Right atrium auricular region (tissue), 2 donors: ENCODE measurements around the gene TNS4. TPM values are rescaled to one million over a fixed set of nuclear protein-coding genes. Genes with fewer than 3 reads are reported as not detected.

Source experiments
- DNase-seq: peaks from one replicate; pipeline ENCODE4 v3.0.0-alpha.2; 2019; ENCODE audit warnings: low spot score
- H3K27ac ChIP-seq, 2 donors: fragments of 200-600 bp; sonication (generic); 1 replicate in 1 of 2; 2 replicates in 1 of 2; pipeline ENCODE4 v1.5.1; 2016 to 2019
- H3K27me3 ChIP-seq, 2 donors: fragments of 200-600 bp; sonication (generic); one replicate each; pipeline versions ENCODE4 v1.5.1 to v1.6.0; 2017 to 2019
- H3K36me3 ChIP-seq: fragments of 200-600 bp; sonication (generic); one replicate; pipeline ENCODE4 v1.5.1; 2016
- H3K4me1 ChIP-seq, 2 donors: fragments of 200-600 bp; sonication (generic); one replicate each; pipeline versions ENCODE4 v1.5.1 to v1.6.0; 2017 to 2019
- H3K4me3 ChIP-seq, 2 donors: fragments of 200-600 bp; sonication (generic); 1 replicate in 1 of 2; 2 replicates in 1 of 2; pipeline ENCODE4 v1.5.1; 2017 to 2019; ENCODE audit warnings: mild to moderate bottlenecking in 1 of 2, moderate library complexity in 1 of 2
- H3K9me3 ChIP-seq, 2 donors: fragments of 200-600 bp; sonication (generic); one replicate each; pipeline ENCODE4 v1.5.1; 2019
- CTCF ChIP-seq, 2 donors: fragments of 200-600 bp; sonication (generic); IDR thresholded peaks; one replicate each; pipeline ENCODE4 v1.5.1; 2019; ENCODE audit warnings: antibody characterized with exemption in 2 of 2
- total RNA-seq, 2 donors: library from RNA; depleted of rRNA; stranded (reverse); fragments of >200 nt; gene quantifications; one replicate each; pipeline ENCODE4 v1.1.0, GENCODE V29; 2016

The TNS4 gene
- total RNA-seq, 2 donors from 2014 or later, result not detected

- H3K27ac ChIP-seq, result no peak overlapping the region
- peaks cover 0 to 12% of the 10 kb centered on the region in 2 donors for H3K4me1 ChIP-seq
- no peak for TF ChIP-seq CTCF (IDR thresholded peaks at IDR 0.05)
- no peaks in the 10 kb centered on the region for H3K9me3 ChIP-seq
- no peak overlapping the region for H3K4me3 ChIP-seq
- H3K27me3 ChIP-seq, result no peaks in the 10 kb centered on the region
- no peak for DNase-seq
- no peaks in the 10 kb centered on the region for H3K36me3 ChIP-seq
Observed at GRCh38 chr17:40484285-40484972, 17.0 kb downstream of the TNS4 start.

- no peak overlapping the region for H3K27ac ChIP-seq
- H3K9me3 ChIP-seq, result no peaks in the 10 kb centered on the region
- no peak overlapping the region for H3K4me3 ChIP-seq
- TF ChIP-seq CTCF (IDR thresholded peaks at IDR 0.05), result no peak
- no peaks in the 10 kb centered on the region for H3K27me3 ChIP-seq
- H3K36me3 ChIP-seq, result no peaks in the 10 kb centered on the region
- peaks cover 0 to 12% of the 10 kb centered on the region in 2 donors for H3K4me1 ChIP-seq
- DNase-seq, result no peak
Observed at GRCh38 chr17:40483679-40484078, 17.7 kb downstream of the TNS4 start.

- no peak for DNase-seq
- Histone ChIP-seq H3K4me1 (peaks cover 0 to 12% of the 10 kb centered on the region in 2 donors), H3K27ac (no peak overlapping the region), H3K9me3 (no peaks in the 10 kb centered on the region), H3K4me3 (no peak overlapping the region), H3K27me3 (no peaks in the 10 kb centered on the region), H3K36me3 (no peaks in the 10 kb centered on the region)
- no peak for TF ChIP-seq CTCF (IDR thresholded peaks at IDR 0.05)
Observed at GRCh38 chr17:40482722-40483121, 18.7 kb downstream of the TNS4 start.

- no peak overlapping the region for H3K27ac ChIP-seq
- no peaks in the 10 kb centered on the region for H3K9me3 ChIP-seq
- H3K4me3 ChIP-seq, result no peak overlapping the region
- no peaks in the 10 kb centered on the region for H3K36me3 ChIP-seq
- no peak for TF ChIP-seq CTCF (IDR thresholded peaks at IDR 0.05)
- no peak for DNase-seq
- no peaks in the 10 kb centered on the region for H3K27me3 ChIP-seq
- peaks cover 0 to 17% of the 10 kb centered on the region in 2 donors for H3K4me1 ChIP-seq
Observed at GRCh38 chr17:40481106-40481505, 20.3 kb downstream of the TNS4 start.

GRCh38 chr17:40480501-40481003 is 20.9 kb downstream of the TNS4 start:
- no peaks in the 10 kb centered on the region for H3K9me3 ChIP-seq
- H3K36me3 ChIP-seq, result no peaks in the 10 kb centered on the region
- H3K4me3 ChIP-seq, result no peak overlapping the region
- H3K27ac ChIP-seq, result no peak overlapping the region
- H3K4me1 ChIP-seq, result peaks cover 0 to 22% of the 10 kb centered on the region in 2 donors
- DNase-seq, result no peak
- no peaks in the 10 kb centered on the region for H3K27me3 ChIP-seq
- no peak for TF ChIP-seq CTCF (IDR thresholded peaks at IDR 0.05)
